HepG2 (cell line): ENCODE results near the gene CELSR2. TPM values are rescaled to one million over a fixed set of nuclear protein-coding genes. Genes with fewer than 3 reads are reported as not detected.

Source experiments
- AFF4 ChIP-seq: sonication (generic); formaldehyde crosslinking; IDR thresholded peaks from 2 replicates; pipeline ENCODE4 v1.4.0; 2020; ENCODE audit warnings: missing genetic modification reagents
- ATF4 ChIP-seq, 2 experiments: fragments of 450-650 bp in 1 of 2; sonication (generic) in 1 of 2; formaldehyde crosslinking; IDR thresholded peaks; 2 replicates each; pipeline versions ENCODE4 v1.5.0 to v1.8.0; 2020 to 2022; ENCODE audit warnings: mild to moderate bottlenecking in 1 of 2, missing genetic modification reagents in 1 of 2
- NR2C2 ChIP-seq: sonication (generic); formaldehyde crosslinking; IDR thresholded peaks from 2 replicates; pipeline ENCODE4 v1.4.0; 2020; ENCODE audit warnings: missing genetic modification reagents, mild to moderate bottlenecking, moderate library complexity, borderline replicate concordance
- U2AF2 ChIP-seq: fragments of 200-400 bp; formaldehyde crosslinking; IDR thresholded peaks from 2 replicates; pipeline ENCODE4 v1.6.1; 2017; ENCODE audit warnings: low read depth, mild to moderate bottlenecking, low read length
- ZFP41 ChIP-seq: sonication (generic); formaldehyde crosslinking; IDR thresholded peaks from 2 replicates; pipeline ENCODE4 v1.4.0; 2020; ENCODE audit warnings: mild to moderate bottlenecking, missing genetic modification reagents, borderline replicate concordance
- ZFP91 ChIP-seq: sonication (generic); formaldehyde crosslinking; IDR thresholded peaks from 2 replicates; pipeline ENCODE4 v1.9.0; 2022; ENCODE audit warnings: missing genetic modification reagents, mild to moderate bottlenecking, borderline replicate concordance
- ZHX2 ChIP-seq, 2 experiments: sonication (generic) in 1 of 2; formaldehyde crosslinking in 1 of 2; IDR thresholded peaks; 2 replicates each; pipeline versions ENCODE4 v1.6.1 to v1.9.0; 2014 to 2022; ENCODE audit warnings: antibody characterized with exemption in 1 of 2, borderline replicate concordance in 1 of 2, inconsistent platforms in 1 of 2, low read depth in 1 of 2, missing genetic modification reagents in 1 of 2
- ZNF17 ChIP-seq: sonication (generic); formaldehyde crosslinking; IDR thresholded peaks from 2 replicates; pipeline ENCODE4 v1.5.0; 2020; ENCODE audit warnings: mild to moderate bottlenecking, missing genetic modification reagents
- ZNF34 ChIP-seq: sonication (generic); formaldehyde crosslinking; IDR thresholded peaks from 2 replicates; pipeline ENCODE4 v1.4.0; 2020; ENCODE audit warnings: mild to moderate bottlenecking, missing genetic modification reagents, borderline replicate concordance
- ZNF652 ChIP-seq: IDR thresholded peaks from 2 replicates; pipeline ENCODE4 v1.6.1; 2016; ENCODE audit warnings: low read depth, borderline replicate concordance
- ZSCAN22 ChIP-seq: sonication (generic); formaldehyde crosslinking; IDR thresholded peaks from 2 replicates; pipeline ENCODE4 v1.4.0; 2020; ENCODE audit warnings: mild to moderate bottlenecking, missing genetic modification reagents
- polyA plus RNA-seq, 8 experiments: library from polyadenylated mRNA; depleted of rRNA in 3 of 8; stranded (reverse) in 7 of 8; unstranded in 1 of 8; fragments of >200 nt; fragmentation: Illumina TruSeq in 4 of 8; extraction: Trizol in 4 of 8; gene quantifications; 2 replicates each; pipeline versions ENCODE4 v1.2.1 to v1.2.3, GENCODE V29; 2011 to 2016; ENCODE audit warnings: low read depth in 4 of 8, missing spikeins in 1 of 8, mixed read lengths in 1 of 8; ENCODE audit not compliant: insufficient read depth in 1 of 8
- total RNA-seq, 5 experiments: library from RNA; depleted of rRNA; stranded (reverse); fragments of >200 nt; fragmentation: Illumina TruSeq; extraction: Trizol; gene quantifications; 2 replicates each; pipeline ENCODE4 v1.2.3, GENCODE V29; 2016; ENCODE audit warnings: low read depth in 1 of 5

The CELSR2 gene
- total and polyA plus RNA-seq, 2 of the 13 experiments (the other 11 are each of a cell fraction or from before 2014, with no cell fraction given), result 4.0 to 6.6 TPM

- TF ChIP-seq ZHX2 (IDR thresholded peaks at IDR 0.05; ENCODE audit: low read depth) (no peak), ZHX2 (CRISPR knock-in tag; IDR thresholded peaks at IDR 0.05; ENCODE audit: borderline replicate concordance) (no peak), ZSCAN22 (CRISPR knock-in tag) (no peak), ZFP41 (no peak), ZNF34 (no peak), U2AF2 (no peak), ATF4 (CRISPR knock-in tag; IDR thresholded peaks at IDR 0.05) (no peak), AFF4 (CRISPR knock-in tag) (no peak), NR2C2 (CRISPR knock-in tag) (no peak), ZNF17 (no peak), ZNF652 (CRISPR knock-in tag) (no peak), ZFP91 (CRISPR knock-in tag) (no peak)
These were observed 19.3 kb downstream of the CELSR2 start (continued) for GRCh38 chr1:109268431-109269211.
